Mononuclear cell (primary cell): ENCODE data around the gene SDK1. TPM values are rescaled to one million over a fixed set of nuclear protein-coding genes. Genes with fewer than 3 reads are reported as not detected.

Experiments
- H3K27me3 ChIP-seq: 2 replicates; pipeline ENCODE4 v1.6.0; 2011; ENCODE audit warnings: low read length, control low read depth; ENCODE audit not compliant: insufficient read depth
- H3K4me1 ChIP-seq: 2 replicates; pipeline ENCODE4 v1.5.1; 2011; ENCODE audit warnings: mild to moderate bottlenecking, low read length, control low read depth; ENCODE audit not compliant: insufficient read depth
- H3K4me3 ChIP-seq: 2 replicates; pipeline ENCODE4 v1.5.1; 2011; ENCODE audit warnings: mild to moderate bottlenecking, low read length, moderate library complexity
- H3K9me3 ChIP-seq: 2 replicates; pipeline ENCODE4 v1.5.1; 2011; ENCODE audit warnings: low read depth, mild to moderate bottlenecking, control low read depth, low read length
- total RNA-seq: library from RNA; depleted of rRNA; stranded (reverse); fragments of >200 nt; gene quantifications from one replicate; pipeline ENCODE4 v1.2.3, GENCODE V29; 2012

SDK1 gene
- total RNA-seq, 1 donor, result 0.31 TPM

DNA sequence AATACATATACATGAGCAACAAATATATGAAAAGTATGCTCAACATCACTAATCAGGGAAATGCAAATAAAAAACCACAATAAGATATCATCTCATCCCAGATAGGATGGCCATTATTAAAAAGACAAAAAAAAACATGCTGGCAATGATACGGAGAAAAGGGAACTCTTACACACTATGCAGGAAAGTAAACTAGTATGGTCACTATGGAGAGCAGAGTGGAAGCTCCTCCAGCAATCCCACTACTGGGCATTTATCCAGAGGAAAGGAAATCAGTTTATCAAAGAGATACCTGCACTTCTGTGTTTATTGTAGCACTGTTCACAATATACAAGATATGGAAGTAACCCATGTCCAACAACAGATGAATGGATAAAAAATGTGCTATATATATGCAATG, 217.5 kb downstream of the SDK1 start:
- Histone ChIP-seq H3K27me3 (peaks cover 3% of the 10 kb centered on the region), H3K4me1 (no peaks in the 10 kb centered on the region), H3K4me3 (no peak overlapping the region), H3K9me3 (no peaks in the 10 kb centered on the region)

DNA sequence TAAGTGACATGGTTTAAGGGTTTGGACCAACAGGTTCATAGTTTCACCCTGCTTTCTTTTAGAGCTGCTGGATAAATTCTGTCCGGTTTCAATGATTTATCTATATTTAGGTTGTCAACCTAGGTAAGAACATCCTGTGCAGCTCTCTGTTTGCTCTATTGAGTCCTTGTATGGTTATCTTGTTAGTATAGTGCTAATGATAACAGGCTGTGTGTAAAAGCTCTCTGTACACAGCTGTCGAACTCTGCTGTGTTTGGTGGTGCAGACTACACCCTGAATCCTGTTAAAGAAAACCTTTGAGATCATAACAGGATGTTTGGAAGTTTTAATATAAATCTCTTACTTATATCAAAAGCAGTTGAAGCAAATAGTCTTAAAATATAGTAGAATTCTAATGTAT, 219.2 kb downstream of the SDK1 start:
- H3K4me1 ChIP-seq, result no peaks in the 10 kb centered on the region
- peaks cover 6% of the 10 kb centered on the region for H3K27me3 ChIP-seq
- no peaks in the 10 kb centered on the region for H3K9me3 ChIP-seq
- no peak overlapping the region for H3K4me3 ChIP-seq

DNA sequence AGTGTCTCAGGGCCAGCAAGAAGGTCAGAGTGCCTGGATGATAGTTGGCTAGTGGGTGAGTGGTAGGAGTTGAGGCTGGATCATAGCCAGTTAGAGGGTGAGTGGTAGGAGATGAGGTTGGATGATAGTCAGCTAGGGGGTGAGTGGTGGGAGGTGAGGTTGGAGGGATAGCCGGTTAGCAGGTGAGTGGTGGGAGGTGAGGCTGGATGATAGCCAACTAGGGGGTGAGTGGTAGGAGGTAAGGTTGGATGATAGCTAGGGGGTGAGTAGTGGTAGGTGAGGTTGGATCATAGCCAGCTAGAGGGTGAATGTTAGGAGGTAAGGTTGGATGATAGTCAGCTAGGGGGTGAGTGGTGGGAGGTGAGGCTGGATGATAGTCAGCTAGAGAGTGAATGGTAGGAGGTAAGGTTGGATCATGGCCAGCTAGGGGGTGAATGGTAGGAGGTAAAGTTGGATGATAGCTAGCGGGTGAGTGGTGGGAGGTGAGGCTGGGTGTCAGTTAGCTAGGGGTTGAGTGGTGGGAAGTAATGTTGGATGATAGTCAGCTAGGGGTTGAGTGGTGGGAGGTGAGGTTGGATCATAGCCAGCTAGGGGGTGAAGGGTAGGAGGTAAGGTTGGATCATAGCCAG, 226.6 kb downstream of the SDK1 start:
- H3K4me1 ChIP-seq, result no peaks in the 10 kb centered on the region
- H3K27me3 ChIP-seq, result peaks cover 3% of the 10 kb centered on the region
- H3K4me3 ChIP-seq, result no peak overlapping the region
- H3K9me3 ChIP-seq, result no peaks in the 10 kb centered on the region

DNA sequence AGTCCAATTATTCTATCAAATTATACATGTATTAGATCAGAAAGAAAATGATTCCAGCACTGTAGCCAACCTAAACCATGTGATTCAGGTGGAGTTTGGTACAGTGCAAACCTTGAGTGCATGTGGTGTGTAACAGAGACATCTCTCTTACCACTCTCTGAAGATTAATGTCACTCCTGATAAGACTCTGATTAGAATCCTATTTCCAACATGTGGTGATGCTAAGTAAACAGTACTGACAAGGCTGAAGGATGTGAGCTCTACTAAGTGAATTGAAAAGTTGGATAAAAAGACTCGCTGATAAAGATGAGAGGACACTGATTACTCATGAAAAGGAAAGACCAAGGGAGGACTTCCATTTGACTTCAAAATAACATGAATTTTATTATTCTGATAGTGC, 232.0 kb downstream of the SDK1 start:
- Histone ChIP-seq H3K4me3 (no peak overlapping the region), H3K27me3 (no peaks in the 10 kb centered on the region), H3K9me3 (no peaks in the 10 kb centered on the region), H3K4me1 (no peaks in the 10 kb centered on the region)

DNA sequence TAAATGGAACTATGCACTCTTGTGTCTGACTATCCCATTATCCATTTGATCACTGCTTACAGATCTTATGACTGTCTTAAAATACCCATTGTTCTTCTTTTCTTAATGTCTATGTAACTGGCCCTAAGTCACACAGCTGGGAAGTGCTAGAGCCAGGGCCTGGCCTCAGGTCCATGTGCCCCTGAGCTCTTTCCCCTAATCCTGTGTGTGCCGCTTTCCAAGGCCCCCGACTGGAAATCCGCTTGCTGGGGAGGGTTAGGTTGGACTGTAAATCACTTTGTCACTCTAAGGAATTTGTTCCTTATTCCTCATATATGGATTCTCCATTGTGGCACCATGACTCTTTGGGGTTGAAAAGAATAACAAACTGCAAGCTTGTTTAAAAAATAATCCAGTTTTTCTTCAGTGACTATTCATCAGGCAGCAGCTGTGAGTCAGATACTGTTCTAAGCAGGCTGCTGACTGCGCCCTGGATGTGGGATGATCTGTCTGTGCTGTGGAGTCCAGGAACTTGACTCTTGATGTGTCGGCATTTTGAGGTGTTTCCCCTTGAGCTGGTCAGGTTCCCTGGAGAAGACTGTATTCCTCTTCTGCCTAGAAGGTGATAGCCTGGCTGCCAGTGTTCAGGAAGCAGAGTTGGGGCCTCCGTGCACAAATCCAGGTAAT, 236.3 kb downstream of the SDK1 start:
- Histone ChIP-seq H3K27me3 (no peaks in the 10 kb centered on the region), H3K4me1 (no peaks in the 10 kb centered on the region), H3K4me3 (no peak overlapping the region), H3K9me3 (no peaks in the 10 kb centered on the region)

DNA sequence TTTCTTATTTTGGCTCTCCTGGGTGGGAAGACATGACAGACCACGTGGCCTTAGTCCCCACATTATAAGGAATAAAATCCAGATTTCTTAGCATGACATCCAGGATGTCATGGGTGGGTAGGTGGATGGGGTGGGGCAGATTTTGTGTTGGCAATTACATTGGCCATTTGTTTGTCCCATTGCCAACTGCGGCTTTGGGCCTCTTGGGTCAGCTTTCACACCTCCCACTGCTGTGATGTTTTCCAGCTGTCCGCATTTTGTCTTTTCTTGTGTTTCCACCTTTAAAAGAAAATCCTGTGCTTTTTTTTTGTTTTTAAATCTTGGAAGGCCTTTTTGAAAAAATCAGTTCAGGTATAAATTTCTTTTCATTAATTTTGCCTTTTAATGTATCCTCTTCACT, 237.0 kb downstream of the SDK1 start:
- Histone ChIP-seq H3K4me3 (no peak overlapping the region), H3K4me1 (no peaks in the 10 kb centered on the region), H3K27me3 (no peaks in the 10 kb centered on the region), H3K9me3 (no peaks in the 10 kb centered on the region)

DNA sequence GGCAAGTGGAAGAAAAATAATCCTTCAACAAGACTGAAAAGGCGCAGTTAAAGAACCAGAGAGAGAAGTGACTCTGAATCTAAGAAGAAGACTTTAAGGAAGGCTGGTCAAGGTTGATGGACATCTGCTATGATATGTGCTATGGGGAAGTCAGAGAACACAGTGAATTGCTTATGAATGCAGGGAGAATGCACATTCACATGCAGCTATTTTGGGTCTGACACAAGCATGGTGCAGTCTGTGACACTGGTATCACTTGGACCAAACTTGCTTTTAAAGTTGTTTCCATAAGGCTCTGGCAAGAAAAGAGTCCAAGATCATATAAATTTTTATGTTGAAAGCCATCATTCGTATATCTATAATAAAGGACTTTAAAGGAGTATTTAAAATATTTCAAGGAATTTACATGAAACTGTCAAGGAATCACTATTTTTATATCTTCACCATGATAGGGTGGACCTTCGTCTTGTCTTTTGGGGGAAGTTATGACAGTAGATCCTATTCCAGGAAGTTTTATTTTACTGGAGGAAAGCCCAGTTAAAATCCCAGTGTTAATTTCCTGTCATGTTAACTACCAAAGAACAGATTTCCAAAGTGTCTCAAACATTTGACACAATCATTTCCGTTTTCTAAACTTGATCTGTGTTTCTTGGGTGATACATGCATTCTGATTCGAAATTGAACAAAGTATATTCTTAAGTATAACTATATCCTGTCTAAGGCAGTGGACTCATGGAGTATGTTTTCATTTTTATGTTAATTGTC, 239.6 kb downstream of the SDK1 start:
- Histone ChIP-seq H3K27me3 (no peaks in the 10 kb centered on the region), H3K4me3 (no peak overlapping the region), H3K9me3 (no peaks in the 10 kb centered on the region), H3K4me1 (no peaks in the 10 kb centered on the region)

DNA sequence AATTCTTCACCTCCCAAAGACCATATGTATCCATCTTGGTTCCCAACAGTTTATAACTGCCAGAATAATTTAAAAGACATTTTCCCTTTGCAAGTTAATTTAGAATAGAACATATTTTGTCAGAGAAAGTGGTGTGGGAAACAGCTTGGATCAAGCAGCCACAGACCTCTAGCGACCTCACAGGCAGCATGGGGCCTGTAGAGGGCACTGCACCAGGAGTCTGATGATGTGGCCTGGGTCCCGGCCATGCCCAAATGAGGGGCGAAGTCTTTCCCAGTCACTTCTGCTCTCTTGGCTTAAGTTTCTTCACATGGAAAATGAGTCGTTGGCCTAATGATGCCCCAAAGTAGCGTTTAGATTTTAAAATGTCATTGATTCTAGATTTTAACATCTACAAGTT, 243.2 kb downstream of the SDK1 start:
- Histone ChIP-seq H3K4me1 (no peaks in the 10 kb centered on the region), H3K9me3 (no peaks in the 10 kb centered on the region), H3K27me3 (no peaks in the 10 kb centered on the region), H3K4me3 (no peak overlapping the region)

DNA sequence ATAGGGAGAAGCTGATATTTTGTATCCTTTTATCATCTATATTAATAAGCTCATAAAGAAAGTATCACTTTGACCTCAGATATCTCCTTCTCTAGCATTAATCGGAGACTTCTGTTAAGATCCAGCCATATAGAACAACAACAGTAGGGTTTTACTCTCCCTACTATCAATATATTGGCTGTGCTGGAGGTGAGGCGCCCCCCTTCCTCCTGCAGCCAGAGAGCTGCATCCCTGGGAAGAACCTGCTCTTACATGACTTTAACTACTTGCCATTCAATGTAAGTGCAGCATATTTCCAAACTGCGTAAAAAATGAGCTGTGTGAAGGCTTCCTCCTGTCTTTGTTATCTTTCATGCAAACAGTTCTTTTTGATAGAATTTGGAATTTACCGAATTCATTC, 247.8 kb downstream of the SDK1 start:
- H3K9me3 ChIP-seq, result no peaks in the 10 kb centered on the region
- no peak overlapping the region for H3K4me3 ChIP-seq
- H3K4me1 ChIP-seq, result no peaks in the 10 kb centered on the region

DNA sequence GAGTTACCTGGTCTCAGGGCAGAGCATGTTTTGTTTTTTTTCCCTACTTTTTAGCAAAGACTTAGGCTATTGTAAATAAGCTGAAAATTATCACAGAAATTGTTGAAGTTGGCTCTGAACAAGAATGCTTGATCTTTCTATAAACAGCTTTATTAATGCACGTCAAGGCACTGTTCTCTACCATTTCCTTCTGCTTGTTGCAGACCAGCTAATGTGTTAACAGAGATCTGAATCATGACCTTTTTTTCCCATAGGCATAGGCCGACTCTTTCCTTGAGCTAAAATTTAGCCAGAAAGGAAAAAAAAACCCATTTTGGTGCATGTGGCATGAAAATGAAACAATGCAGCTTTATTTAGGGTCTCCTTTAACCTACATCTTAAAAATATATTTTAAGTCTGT, 248.5 kb downstream of the SDK1 start:
- Histone ChIP-seq H3K4me1 (no peaks in the 10 kb centered on the region), H3K27me3 (peaks cover 4% of the 10 kb centered on the region), H3K4me3 (no peak overlapping the region), H3K9me3 (no peaks in the 10 kb centered on the region)

More for the DNA sequence above, 247.8 kb downstream of the SDK1 start:
- peaks cover 4% of the 10 kb centered on the region for H3K27me3 ChIP-seq

DNA sequence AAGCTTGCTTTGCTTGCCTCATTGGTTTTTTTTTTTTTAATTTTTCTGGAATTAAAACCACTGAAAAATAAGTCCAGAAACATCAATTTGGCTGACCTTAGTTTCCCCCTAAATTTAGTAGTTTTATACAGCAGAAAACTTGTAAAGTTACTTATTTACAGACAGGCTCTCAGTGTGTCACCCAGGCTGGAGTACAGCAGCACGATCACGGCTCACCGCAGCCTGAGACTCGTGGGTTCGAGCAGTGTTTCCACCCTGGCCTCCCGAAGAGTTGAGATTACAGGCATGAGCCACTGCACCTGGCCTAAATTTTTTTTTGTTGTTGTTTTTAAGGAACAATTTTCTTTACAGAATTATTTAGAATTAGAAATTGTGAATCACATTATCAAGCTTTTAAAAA, 250.5 kb downstream of the SDK1 start:
- Histone ChIP-seq H3K9me3 (no peaks in the 10 kb centered on the region), H3K4me3 (no peak overlapping the region), H3K4me1 (no peaks in the 10 kb centered on the region), H3K27me3 (peaks cover 4% of the 10 kb centered on the region)

DNA sequence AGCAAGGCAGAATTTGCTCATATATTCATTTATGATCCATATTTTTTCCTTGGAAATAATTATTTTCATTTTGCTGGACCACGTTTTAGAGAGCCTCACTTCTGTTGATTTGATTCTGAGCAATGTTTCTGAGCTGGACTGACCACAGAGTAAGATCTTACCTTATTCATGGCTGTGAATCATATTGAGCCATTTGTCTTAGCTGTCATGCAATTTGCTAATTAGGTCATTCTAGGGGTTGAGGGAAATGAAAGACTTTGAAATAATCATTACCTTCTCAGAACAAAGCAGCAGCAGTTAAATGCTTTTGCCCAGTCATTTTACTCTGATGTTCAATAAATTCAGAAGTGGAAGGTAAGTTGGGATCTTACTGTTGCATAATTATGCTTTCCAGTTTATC, 251.4 kb downstream of the SDK1 start:
- Histone ChIP-seq H3K9me3 (no peaks in the 10 kb centered on the region), H3K4me3 (no peak overlapping the region), H3K4me1 (no peaks in the 10 kb centered on the region)

DNA sequence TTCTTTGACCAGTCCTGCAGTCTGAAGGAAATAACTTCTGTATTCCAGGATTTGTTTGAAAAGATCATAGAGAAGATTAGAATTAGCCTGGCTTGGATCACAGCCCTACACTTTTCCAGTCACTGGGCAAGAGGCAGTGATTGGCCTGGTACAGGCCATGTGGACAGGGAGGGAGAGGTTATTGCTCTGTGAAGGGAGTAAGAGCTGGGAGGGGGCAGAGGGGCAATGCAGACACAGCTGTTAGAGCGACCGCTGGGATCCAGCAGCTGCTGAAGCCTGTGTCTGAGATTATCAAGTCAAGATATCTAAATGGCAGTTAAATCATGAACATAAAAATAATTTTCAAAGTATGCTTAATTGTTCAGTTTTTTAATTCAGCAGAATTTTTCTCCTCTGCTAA, 257.3 kb downstream of the SDK1 start:
- H3K4me1 ChIP-seq, result no peaks in the 10 kb centered on the region
- no peaks in the 10 kb centered on the region for H3K9me3 ChIP-seq
- no peaks in the 10 kb centered on the region for H3K27me3 ChIP-seq
- H3K4me3 ChIP-seq, result no peak overlapping the region

More for the DNA sequence above, 251.4 kb downstream of the SDK1 start:
- H3K27me3 ChIP-seq, result peaks cover 4% of the 10 kb centered on the region

DNA sequence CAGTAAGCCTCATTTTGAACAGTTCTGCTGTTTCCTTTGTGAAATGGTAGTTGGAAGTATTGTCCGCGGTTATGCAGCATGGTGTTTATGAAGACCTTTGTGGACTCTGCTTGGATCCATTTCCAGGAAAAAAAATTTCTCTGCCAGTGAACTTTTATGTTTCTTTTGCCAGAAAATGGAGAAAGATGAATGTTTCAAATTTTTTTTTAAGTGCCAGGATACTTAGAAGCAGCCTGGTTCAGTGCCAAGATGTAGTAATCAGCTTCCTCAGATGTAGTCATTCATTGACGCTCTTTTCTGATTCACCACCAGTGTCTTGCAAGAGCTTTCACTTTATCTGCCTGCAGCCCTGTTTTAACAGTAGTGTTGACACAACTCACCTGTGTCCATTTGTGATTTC, 258.2 kb downstream of the SDK1 start:
- no peaks in the 10 kb centered on the region for H3K9me3 ChIP-seq
- H3K27me3 ChIP-seq, result no peaks in the 10 kb centered on the region
- H3K4me3 ChIP-seq, result no peak overlapping the region
- no peaks in the 10 kb centered on the region for H3K4me1 ChIP-seq

DNA sequence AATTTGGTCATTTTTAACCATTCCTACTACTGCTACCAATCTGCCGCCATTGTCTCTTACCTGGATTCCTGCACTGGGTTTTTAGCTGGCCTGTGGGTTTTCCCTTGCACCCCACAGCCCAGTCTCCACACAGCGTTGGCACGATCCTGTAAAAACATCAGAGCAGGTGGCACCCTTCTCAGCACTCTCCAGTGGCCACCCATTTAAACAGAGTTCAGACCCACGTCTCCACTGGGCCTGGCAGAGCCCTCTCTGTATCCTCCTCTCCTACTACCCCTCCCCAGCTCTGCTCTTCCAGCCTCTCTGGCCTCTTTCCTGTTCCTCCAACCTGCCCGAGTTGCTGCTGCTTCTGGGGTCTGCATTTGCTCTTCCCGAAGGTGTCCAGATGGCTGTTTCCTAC, 259.4 kb downstream of the SDK1 start:
- Histone ChIP-seq H3K4me3 (no peak overlapping the region), H3K4me1 (no peaks in the 10 kb centered on the region), H3K9me3 (no peaks in the 10 kb centered on the region), H3K27me3 (no peaks in the 10 kb centered on the region)
